GM19455 (cell line): Measurements from ENCODE around the gene GPSM1.
"Not testable (repeated sequence)": the region's sequence is repeated elsewhere in the genome, so short reads cannot be mapped to it uniquely, and the experiment has no call there.

Experiments used
- ATAC-seq: cut with Tn5 transposase; IDR thresholded peaks from one replicate; pipeline ENCODE4 v1.9.1; 2021; ENCODE audit not compliant: unreplicated experiment

GPSM1 gene

GRCh38 chr9:136393531-136393930 lies 66.2 kb downstream of the GPSM1 start:
- no peak for ATAC-seq

- no peak for ATAC-seq
Observed at GRCh38 chr9:136394312-136395019, 67.1 kb downstream of the GPSM1 start.

- no peak for ATAC-seq
Observed at GRCh38 chr9:136395020-136395340, 67.6 kb downstream of the GPSM1 start.

- ATAC-seq = no peak
Observed at GRCh38 chr9:136395345-136396218, 68.2 kb downstream of the GPSM1 start.

GRCh38 chr9:136396219-136396515 lies 68.8 kb downstream of the GPSM1 start:
- no peak for ATAC-seq

- ATAC-seq = no peak
Observed at GRCh38 chr9:136397643-136398042, 70.3 kb downstream of the GPSM1 start.

- no peak for ATAC-seq
Observed at GRCh38 chr9:136398286-136398685, 70.9 kb downstream of the GPSM1 start.

GRCh38 chr9:136399176-136400037 lies 72.1 kb downstream of the GPSM1 start:
- no peak for ATAC-seq

- peak; percentile 61 for ATAC-seq
Observed at GRCh38 chr9:136400038-136400834, 72.9 kb downstream of the GPSM1 start, which contains the start of gene SNAPC4. SNAPC4 (minus strand) TSS chr9:136400170; CDS start chr9:136398428, 1,742 bp downstream.

GRCh38 chr9:136401173-136401922 lies 74.0 kb downstream of the GPSM1 start:
- no peak for ATAC-seq

GRCh38 chr9:136402067-136402466 lies 74.7 kb downstream of the GPSM1 start:
- no peak for ATAC-seq

- ATAC-seq = no peak
Observed at GRCh38 chr9:136403538-136403914, 76.2 kb downstream of the GPSM1 start.

- no peak for ATAC-seq
Observed at GRCh38 chr9:136403915-136404800, 76.8 kb downstream of the GPSM1 start.

- ATAC-seq = no peak
Observed at GRCh38 chr9:136404801-136405136, 77.4 kb downstream of the GPSM1 start.

GRCh38 chr9:136405481-136405880 lies 78.1 kb downstream of the GPSM1 start:
- no peak for ATAC-seq

- not testable (repeated sequence) for ATAC-seq
Observed at GRCh38 chr9:136405904-136406303, 78.6 kb downstream of the GPSM1 start.

GRCh38 chr9:136407061-136407460 lies 79.7 kb downstream of the GPSM1 start:
- ATAC-seq = not testable (repeated sequence)

GRCh38 chr9:136407911-136408310 lies 80.6 kb downstream of the GPSM1 start:
- ATAC-seq = no peak
